ENCODE results near the gene OR11H1. TPM values are rescaled to one million over a fixed set of nuclear protein-coding genes. Genes with fewer than 3 reads are reported as not detected.

The OR11H1 gene, protein sequence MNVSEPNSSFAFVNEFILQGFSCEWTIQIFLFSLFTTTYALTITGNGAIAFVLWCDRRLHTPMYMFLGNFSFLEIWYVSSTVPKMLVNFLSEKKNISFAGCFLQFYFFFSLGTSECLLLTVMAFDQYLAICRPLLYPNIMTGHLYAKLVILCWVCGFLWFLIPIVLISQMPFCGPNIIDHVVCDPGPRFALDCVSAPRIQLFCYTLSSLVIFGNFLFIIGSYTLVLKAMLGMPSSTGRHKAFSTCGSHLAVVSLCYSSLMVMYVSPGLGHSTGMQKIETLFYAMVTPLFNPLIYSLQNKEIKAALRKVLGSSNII
- total RNA-seq = not detected in 2 replicates

DNA sequence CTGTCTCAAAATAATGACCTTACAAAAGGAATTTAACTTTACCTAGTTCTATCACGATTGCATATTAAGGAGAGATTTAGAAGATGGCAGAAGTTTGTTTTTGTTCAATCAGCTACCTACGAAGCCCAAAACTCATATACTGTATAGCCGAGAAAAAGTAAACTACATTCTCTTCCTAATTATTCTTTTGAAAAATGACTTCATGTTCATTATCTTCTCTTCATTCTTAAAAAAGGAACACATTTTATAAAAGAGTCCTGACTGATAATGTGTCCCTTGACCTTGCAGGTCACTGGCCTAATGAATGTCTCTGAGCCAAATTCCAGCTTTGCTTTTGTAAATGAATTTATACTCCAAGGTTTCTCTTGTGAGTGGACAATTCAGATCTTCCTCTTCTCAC lies at the start of gene OR11H1:
Gene OR11H1, plus strand, starts transcription at position 301 of the 400 bp plus-strand sequence. Its CDS starts 0 bp downstream, at position 301.

Other genes with a start within 250 kb of the OR11H1 start
- not detected in 2 replicates for gene POTEH, start 161.8 kb downstream of the OR11H1 start, total RNA-seq